HUES64 (cell line): ENCODE data around the gene CIZ1.
A peak's percentile ranks its signal among the peaks of the same experiment; 100 is the strongest.

ENCODE experiments used
- H3K27ac ChIP-seq: 2 replicates; pipeline ENCODE4 v1.7.0; 2013; ENCODE audit warnings: low read depth, low read length, inconsistent platforms
- H3K27me3 ChIP-seq: 2 replicates; pipeline ENCODE4 v1.6.1; 2013; ENCODE audit warnings: mild to moderate bottlenecking, low read length; ENCODE audit not compliant: insufficient read depth
- H3K36me3 ChIP-seq: 2 replicates; pipeline ENCODE4 v1.6.1; 2013; ENCODE audit warnings: mild to moderate bottlenecking, low read length; ENCODE audit not compliant: insufficient read depth
- H3K4me1 ChIP-seq: 2 replicates; pipeline ENCODE4 v1.6.1; 2013; ENCODE audit warnings: mild to moderate bottlenecking, low read length, moderate library complexity; ENCODE audit not compliant: insufficient read depth
- H3K4me3 ChIP-seq: 2 replicates; pipeline ENCODE4 v1.5.1; 2013; ENCODE audit warnings: mild to moderate bottlenecking, low read length, moderate library complexity
- H3K9ac ChIP-seq: 2 replicates; pipeline ENCODE4 v1.6.1; 2013; ENCODE audit warnings: mild to moderate bottlenecking, low read depth, low read length
- H3K9me3 ChIP-seq: 2 replicates; pipeline ENCODE4 v1.6.1; 2013; ENCODE audit warnings: low read depth, low read length; ENCODE audit not compliant: insufficient read depth
- WGBS: fragments of 150-250, 120-280 bp; methylation state at CpG from one replicate; pipeline ENCODE4 v1.1.7; 2013; ENCODE audit warnings: missing lambda C conversion rate; 5-methylcytosine and 5-hydroxymethylcytosine counted together

CIZ1 gene

DNA sequence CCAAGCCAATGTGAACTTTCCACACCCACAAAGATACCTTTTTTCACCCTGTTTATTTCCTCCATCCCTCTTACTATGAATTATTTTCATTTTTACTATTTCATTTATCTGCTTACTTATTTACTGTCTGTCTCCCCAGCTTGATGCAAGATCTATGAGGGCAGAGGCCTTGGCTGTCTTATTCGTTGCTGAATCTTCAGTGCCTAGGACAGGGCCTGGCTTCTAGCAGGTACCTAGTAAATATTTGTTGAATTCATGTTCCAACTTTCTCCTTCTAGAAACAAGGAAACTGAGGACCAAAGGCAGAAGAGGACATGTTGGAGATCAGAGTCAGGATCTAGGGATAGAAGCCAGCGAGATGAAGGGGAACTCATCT lies 11.3 kb upstream of the CIZ1 start:
- no peak overlapping the region for H3K9ac ChIP-seq
- H3K27me3 ChIP-seq: no peaks in the 10 kb centered on the region
- 45% methylated on average over 2 of the region's 2 CpGs for whole genome bisulfite sequencing
- H3K27ac ChIP-seq: no peak overlapping the region
- peak overlapping the region; percentile 85 for H3K4me3 ChIP-seq
- no peaks in the 10 kb centered on the region for H3K36me3 ChIP-seq
- H3K4me1 ChIP-seq: peaks cover 20% of the 10 kb centered on the region; the same call in 1 of the 2 replicates
- H3K9me3 ChIP-seq: no peaks in the 10 kb centered on the region

DNA sequence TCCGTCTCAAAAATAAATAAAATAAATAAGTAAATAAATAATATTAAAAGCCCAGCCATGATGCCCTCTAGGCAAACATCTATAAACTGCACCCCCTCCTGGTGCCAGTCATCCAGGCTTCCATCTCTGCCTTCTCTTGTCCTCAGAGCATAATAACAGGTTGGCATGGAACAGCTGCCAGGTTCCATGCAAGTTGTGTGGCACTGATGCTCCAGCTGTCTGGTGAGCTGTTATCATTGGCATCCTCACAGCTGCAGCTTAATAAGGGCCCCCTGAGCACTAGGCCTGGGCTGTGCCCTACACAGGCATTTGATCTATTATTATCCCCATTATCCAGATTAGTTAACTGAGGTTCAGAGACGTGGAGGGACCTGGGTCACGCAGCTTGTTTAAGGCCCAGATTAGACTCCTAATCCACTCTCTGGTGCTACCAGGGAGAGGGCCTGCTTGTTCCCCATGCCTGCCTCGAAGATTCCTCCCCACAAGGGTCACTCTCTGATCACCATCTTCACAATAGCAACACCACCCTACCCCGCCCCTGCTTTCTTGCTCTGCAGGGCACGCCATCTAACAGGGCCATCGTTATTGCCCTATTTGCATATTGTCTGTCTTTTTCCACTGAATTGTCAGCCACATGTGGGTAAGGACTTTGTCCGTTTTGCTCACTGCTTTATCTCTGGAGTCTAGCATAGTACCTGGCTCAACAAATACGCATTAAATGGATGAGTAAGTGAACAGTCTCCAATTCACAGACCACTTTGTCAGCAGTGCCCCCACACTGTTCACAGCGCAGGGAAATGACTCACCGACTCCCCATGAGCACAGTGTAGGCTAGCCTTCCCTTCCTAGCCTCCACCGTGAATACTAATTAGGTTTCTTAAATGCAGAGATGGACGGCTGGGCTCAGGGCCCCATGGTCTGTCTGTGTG lies 10.3 kb upstream of the CIZ1 start:
- WGBS: 60% methylated on average over 12 of the region's 13 CpGs
- Histone ChIP-seq H3K27ac (peak overlapping the region; percentile 49), H3K4me3 (no peak overlapping the region)

DNA sequence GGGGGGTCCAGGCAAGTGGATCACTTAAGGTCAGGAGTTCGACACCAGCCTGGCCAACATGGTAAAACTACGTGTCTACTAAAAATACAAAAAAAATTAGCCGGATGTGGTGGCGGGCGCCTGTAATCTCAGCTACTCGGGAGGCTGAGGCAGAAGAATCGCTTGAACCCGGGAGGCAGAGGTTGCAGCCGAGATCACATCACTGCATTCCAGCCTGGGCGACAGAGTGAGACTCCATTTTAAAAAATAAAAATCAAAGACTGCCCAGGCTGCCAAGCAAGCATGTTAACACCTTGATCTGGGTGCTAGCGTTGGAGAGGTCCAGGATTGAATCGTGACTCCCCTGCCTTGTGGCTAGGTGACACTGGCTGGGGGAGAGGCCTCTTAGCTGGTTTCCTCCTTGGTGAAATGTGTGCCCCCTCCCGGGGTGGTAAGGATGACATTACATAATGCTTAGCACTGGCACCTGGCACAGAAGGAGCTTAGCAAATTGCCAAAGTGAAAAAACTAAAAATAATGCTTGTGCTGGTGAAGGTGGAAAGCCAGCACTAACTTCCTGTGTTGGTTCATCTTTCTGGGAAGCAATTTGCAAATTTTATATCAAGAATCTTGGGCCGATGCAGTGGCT lies 2.2 kb upstream of the CIZ1 start:
- H3K4me1 ChIP-seq: no peaks in the 10 kb centered on the region
- no peak overlapping the region for H3K4me3 ChIP-seq
- H3K36me3 ChIP-seq: peaks cover 9% of the 10 kb centered on the region
- H3K27ac ChIP-seq: no peak overlapping the region
- 94% methylated on average over 14 of the region's 14 CpGs for WGBS
- H3K27me3 ChIP-seq: no peaks in the 10 kb centered on the region
- no peaks in the 10 kb centered on the region for H3K9me3 ChIP-seq
- no peak overlapping the region for H3K9ac ChIP-seq

More for the DNA sequence above, 10.3 kb upstream of the CIZ1 start:
- Histone ChIP-seq H3K27me3 (no peaks in the 10 kb centered on the region), H3K4me1 (peaks cover 20% of the 10 kb centered on the region; the same call in 1 of the 2 replicates), H3K36me3 (no peaks in the 10 kb centered on the region), H3K9ac (peak overlapping the region; percentile 9; the same call in 1 of the 2 replicates), H3K9me3 (no peaks in the 10 kb centered on the region)

DNA sequence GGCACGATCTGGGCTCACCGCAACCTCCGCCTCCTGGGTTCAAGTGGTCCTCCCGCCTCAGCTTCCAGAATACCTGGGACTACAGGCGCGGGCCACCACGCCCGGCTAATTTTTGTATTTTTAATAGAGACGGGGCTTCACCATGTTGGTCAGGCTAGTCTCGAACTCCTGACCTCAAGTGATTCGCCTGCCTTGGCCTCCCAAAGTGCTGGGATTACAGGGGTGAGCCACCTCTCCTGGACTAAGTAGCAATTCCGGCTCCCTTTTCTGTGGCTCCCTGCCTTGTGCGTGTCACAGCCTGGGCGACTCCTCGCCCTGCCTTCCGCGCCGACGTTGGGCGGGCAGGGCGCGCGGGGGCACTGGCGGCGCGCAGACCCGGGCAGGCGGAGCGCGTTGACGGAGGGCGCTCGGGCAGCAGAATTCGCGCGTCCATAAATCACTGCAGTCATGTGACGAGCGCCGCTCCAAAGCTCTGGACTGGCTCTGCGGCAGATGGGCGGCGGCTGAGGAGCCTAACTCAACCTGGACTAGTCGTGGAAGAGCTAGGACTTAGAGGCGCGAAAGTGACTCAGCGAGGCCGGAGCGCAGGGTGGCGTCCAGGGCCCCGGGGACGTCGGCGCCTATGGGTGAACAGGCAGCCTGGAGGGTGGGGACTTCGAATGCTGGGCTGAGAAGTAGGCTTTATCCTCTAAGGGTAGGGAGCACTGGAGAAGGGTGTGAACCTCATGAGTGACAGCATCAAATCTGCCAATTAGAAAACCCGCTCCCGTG lies 1.4 kb upstream of the CIZ1 start:
- peaks cover 15% of the 10 kb centered on the region for H3K36me3 ChIP-seq
- no peak overlapping the region for H3K27ac ChIP-seq
- H3K9me3 ChIP-seq: no peaks in the 10 kb centered on the region
- H3K4me3 ChIP-seq: no peak overlapping the region
- WGBS: 96% methylated on average over 56 of the region's 56 CpGs
- no peaks in the 10 kb centered on the region for H3K27me3 ChIP-seq
- no peaks in the 10 kb centered on the region for H3K4me1 ChIP-seq
- H3K9ac ChIP-seq: no peak overlapping the region

DNA sequence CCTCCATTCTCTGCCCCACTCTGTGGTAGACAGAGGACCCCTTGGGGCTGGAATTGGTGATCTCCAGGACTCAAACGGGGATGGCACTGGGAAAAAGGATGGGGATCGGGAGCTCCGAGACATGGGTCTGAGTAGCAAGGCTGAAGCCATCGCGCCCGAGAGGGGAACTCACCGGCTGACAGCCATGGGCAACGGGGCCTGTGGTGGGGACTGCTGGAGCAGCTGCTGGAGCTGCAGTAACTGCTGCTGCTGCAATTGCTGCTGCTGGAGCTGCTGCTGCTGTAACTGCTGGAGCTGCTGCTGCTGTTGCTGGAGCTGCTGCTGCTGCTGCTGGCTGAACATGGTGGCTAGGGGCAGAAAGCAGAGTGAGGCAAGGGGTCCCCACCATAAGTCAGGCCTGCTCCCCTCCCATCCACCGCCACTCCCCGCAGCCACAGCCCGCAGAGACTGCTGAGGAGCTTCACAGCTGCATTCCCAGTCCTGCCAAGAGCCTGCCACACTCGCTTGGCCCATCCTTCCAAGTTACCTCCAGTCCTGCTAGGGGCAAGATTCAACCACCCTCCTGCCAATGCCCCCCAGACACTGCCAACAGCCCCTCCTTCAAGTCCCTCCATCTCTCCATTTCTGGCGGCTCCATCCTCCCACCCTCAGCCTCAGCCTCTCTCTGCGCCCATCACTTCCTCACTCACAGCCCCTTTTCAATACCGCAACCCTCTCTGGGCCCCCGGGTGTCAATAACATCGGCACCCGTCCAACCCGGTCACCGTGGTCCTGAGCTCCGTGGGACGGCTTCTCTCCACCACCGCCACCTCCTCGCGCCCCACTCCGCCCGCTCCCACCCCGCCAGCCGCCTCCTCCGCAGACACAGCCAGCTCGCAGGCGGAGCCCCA lies 611 bp downstream of the CIZ1 start:
- Histone ChIP-seq H3K36me3 (peaks cover 27% of the 10 kb centered on the region), H3K4me1 (no peaks in the 10 kb centered on the region), H3K27me3 (no peaks in the 10 kb centered on the region), H3K9me3 (no peaks in the 10 kb centered on the region), H3K27ac (no peak overlapping the region), H3K9ac (peak overlapping the region; percentile 88), H3K4me3 (peak overlapping the region; percentile 91)
- WGBS: 26% methylated on average over 32 of the region's 32 CpGs

DNA sequence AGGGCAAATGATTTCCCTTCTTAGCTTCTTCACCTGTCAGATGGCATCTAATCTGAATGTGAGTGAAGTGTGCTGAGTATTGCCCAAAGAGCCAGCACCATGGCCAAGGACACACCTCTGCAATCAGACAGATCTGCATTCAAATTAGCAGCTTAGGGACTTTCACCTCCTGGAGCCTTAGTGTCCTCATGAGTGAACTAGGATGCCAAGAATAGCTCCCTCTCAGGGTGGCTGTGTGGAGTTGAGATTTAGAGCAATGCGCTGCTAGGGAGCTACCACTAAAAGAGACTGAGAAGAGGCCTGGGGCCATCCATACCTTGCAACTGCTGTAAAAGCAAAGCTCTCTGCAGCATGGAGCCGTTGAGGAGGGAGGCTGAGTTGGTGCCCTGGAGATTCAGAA lies 1.4 kb downstream of the CIZ1 start:
- Histone ChIP-seq H3K9me3 (no peaks in the 10 kb centered on the region), H3K9ac (no peak overlapping the region), H3K27me3 (no peaks in the 10 kb centered on the region), H3K4me1 (no peaks in the 10 kb centered on the region), H3K36me3 (peaks cover 34% of the 10 kb centered on the region), H3K4me3 (peak overlapping the region; percentile 91; the same call in 1 of the 2 replicates), H3K27ac (no peak overlapping the region)
- WGBS: 82% methylated on average over 2 of the region's 2 CpGs

DNA sequence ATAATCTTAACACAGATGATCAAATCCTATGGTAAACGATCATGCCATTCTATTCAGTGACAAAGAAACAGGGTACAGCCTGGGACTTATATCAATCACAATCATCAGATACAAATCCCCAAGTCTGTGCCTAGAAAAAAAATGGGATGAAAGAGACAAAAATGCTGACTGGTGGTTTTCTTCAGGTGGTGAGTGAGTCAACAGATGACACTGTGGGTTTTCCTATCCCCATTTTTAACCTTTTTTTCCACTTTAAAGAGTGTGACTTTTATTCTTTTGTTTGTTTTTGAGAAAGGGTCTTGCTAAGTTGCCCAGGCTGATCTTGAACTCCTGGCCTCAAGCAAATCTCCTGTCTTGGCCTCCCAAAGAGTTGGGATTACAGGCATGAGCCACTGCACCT lies 3.2 kb downstream of the CIZ1 start:
- WGBS: 80% methylated on average over 1 of the region's 1 CpG
- no peak overlapping the region for H3K27ac ChIP-seq
- H3K9me3 ChIP-seq: no peaks in the 10 kb centered on the region
- peaks cover 44% of the 10 kb centered on the region for H3K36me3 ChIP-seq
- H3K4me1 ChIP-seq: no peaks in the 10 kb centered on the region
- H3K4me3 ChIP-seq: no peak overlapping the region
- no peaks in the 10 kb centered on the region for H3K27me3 ChIP-seq
- no peak overlapping the region for H3K9ac ChIP-seq

DNA sequence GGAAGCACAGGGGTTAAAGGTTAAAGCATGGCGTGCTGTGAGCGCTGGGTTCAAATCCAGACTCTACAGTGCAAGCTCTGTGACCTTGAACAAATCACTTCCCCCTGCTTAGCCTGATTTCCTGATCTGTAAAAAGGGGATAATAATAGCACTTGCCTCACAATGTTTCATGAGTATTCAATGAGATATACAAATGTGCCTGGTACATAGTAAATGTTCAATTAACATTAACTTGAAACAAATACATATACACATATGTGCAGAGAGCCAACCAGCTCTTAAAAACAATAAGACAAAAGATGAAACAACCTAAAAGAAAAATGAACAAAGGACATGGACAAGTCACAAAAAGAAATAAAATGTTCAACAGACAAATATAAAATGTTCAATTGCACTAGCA lies 4.0 kb downstream of the CIZ1 start:
- WGBS: 83% methylated on average over 2 of the region's 2 CpGs

DNA sequence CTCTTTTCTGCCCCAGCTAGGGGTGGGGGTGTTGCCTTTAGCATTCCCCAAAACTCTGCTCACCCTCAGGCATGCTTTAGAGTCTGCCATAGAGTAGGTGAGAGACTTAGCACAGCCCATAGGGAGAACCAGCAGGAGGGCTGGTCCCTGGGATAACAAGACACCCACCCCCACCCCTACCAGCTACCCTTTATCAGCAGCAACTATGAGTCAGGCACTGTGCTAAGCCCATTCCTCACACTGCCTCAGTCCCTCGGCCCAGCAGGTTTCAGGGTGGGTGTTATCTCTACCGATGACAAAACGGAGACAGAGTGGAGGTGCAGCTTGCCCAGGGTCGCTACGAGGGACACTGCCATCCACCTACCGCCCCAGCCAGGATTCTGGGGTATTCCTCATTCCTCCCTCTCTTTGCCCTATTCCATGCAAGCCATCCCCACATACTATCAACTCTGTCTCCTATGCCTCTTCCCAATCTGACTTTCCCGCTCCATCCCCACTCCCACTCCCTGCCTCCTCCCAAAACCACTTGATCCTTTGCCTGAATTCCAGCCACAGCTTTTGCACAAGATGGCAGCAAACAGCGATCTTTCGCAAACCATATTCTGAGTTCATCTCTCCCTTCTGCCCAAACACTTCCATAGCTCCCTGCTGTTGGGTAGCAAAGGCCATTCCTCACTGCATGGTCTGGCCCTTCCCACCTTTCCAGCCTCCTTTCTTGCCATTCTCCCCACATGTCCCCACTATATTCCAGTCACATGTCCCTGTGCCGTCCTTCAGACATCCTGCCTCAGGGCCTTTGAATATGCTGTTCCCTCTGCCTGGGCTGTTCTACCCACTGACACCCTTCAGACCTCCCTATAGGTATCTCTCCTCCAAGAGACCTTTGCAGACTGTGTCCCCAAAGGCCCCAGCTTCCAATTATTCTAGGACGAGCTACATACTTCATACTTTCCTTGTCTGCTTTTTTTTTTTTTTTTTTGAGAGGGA lies 5.1 kb downstream of the CIZ1 start:
- WGBS: 91% methylated on average over 11 of the region's 11 CpGs
- Histone ChIP-seq H3K4me1 (no peaks in the 10 kb centered on the region), H3K27ac (no peak overlapping the region), H3K4me3 (no peak overlapping the region), H3K9ac (no peak overlapping the region), H3K27me3 (no peaks in the 10 kb centered on the region), H3K36me3 (peaks cover 50% of the 10 kb centered on the region), H3K9me3 (no peaks in the 10 kb centered on the region)

More for the DNA sequence above, 4.0 kb downstream of the CIZ1 start:
- no peaks in the 10 kb centered on the region for H3K4me1 ChIP-seq
- no peak overlapping the region for H3K27ac ChIP-seq
- peaks cover 50% of the 10 kb centered on the region for H3K36me3 ChIP-seq
- H3K9me3 ChIP-seq: no peaks in the 10 kb centered on the region
- no peaks in the 10 kb centered on the region for H3K27me3 ChIP-seq
- no peak overlapping the region for H3K4me3 ChIP-seq
- no peak overlapping the region for H3K9ac ChIP-seq
